K562 (cell line): ENCODE measurements around the gene TMEM39B.

Experiments used
- BCOR ChIP-seq: fragments of 450-650 bp; IDR thresholded peaks from 2 replicates; pipeline ENCODE4 v1.6.1; 2016
- FOXM1 ChIP-seq, 2 experiments: fragments of 450-650 bp in 1 of 2; sonication (generic) in 1 of 2; formaldehyde crosslinking in 1 of 2; IDR thresholded peaks; 2 replicates each; pipeline versions ENCODE4 v1.6.1 to v1.9.0; 2017 to 2022; ENCODE audit warnings: low read depth in 2 of 2, mild to moderate bottlenecking in 2 of 2, missing genetic modification reagents in 1 of 2, moderate library complexity in 1 of 2
- GATA2 ChIP-seq: sonication (generic); formaldehyde crosslinking; IDR thresholded peaks from 2 replicates; pipeline ENCODE4 v1.4.0; 2020; ENCODE audit warnings: mild to moderate bottlenecking, missing genetic modification reagents
- KLF10 ChIP-seq: fragments of 250-450 bp; sonication (Bioruptor Pico); IDR thresholded peaks from 2 replicates; pipeline ENCODE4 v1.6.1; 2021; ENCODE audit warnings: matching md5 sums
- POLR2A ChIP-seq: fragments of 450-650 bp; conservative IDR thresholded peaks from 2 replicates; pipeline ENCODE4 v1.6.1; 2016
- SAP30 ChIP-seq: fragments of 200-600 bp; sonication (generic); IDR thresholded peaks from 2 replicates; pipeline ENCODE4 v1.6.1; 2012; ENCODE audit warnings: borderline replicate concordance, low read depth, mild to moderate bottlenecking, moderate library complexity, low read length, control low read depth, inconsistent platforms; ENCODE audit not compliant: insufficient read depth, poor library complexity, severe bottlenecking
- ZC3H8 ChIP-seq: fragments of 450-650 bp; IDR thresholded peaks from 2 replicates; pipeline ENCODE4 v1.6.1; 2017
- ZNF174 ChIP-seq: fragments of 250-450 bp; sonication (Bioruptor Pico); IDR thresholded peaks from 2 replicates; pipeline ENCODE4 v1.4.0; 2020; ENCODE audit warnings: mild to moderate bottlenecking
- ZNF232 ChIP-seq: sonication (generic); formaldehyde crosslinking; IDR thresholded peaks from 2 replicates; pipeline ENCODE4 v1.8.0; 2022; ENCODE audit warnings: mild to moderate bottlenecking, missing genetic modification reagents
- TF ChIP-seq, protein P1 (sequence below): sonication (generic); formaldehyde crosslinking; IDR thresholded peaks from 2 replicates; pipeline ENCODE4 v1.8.0; 2022; ENCODE audit warnings: mild to moderate bottlenecking, missing genetic modification reagents

DNA sequence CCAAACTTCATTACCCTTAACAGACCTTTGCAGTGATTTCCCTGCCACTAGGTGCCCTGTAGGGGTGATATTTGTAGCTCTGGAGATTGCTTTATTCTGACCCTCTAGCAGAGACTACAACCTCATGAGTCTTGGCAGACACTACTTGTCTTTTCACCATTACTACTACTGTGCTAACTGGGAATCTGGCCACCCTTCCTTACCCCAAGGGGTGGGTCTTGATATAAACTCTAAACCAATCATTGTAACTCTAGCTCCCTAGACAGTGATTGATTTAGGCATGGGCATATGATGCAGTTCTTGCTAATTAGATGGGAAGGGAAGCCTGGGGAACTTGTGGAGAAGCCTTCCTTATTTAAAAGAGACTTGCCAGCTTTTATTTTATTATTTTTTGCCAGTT, 39.0 kb downstream of the TMEM39B start:
- no peak for TF ChIP-seq ZNF174 (CRISPR knock-in tag)
- no peak for TF ChIP-seq SAP30
- TF ChIP-seq GATA2 (CRISPR knock-in tag): no peak
- no peak for TF ChIP-seq FOXM1 (IDR thresholded peaks at IDR 0.05; ENCODE audit: low read depth)
- no peak for TF ChIP-seq FOXM1 (CRISPR knock-in tag; IDR thresholded peaks at IDR 0.05; ENCODE audit: low read depth)
- no peak for TF ChIP-seq ZNF232 (CRISPR knock-in tag)
- no peak for TF ChIP-seq POLR2A
- TF ChIP-seq, protein P1, sequence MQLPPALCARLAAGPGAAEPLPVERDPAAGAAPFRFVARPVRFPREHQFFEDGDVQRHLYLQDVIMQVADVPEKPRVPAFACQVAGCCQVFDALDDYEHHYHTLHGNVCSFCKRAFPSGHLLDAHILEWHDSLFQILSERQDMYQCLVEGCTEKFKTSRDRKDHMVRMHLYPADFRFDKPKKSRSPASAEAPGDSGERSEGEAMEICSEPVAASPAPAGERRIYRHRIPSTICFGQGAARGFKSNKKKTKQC (CRISPR knock-in tag): no peak
- TF ChIP-seq KLF10 (CRISPR knock-in tag): no peak
- no peak for TF ChIP-seq ZC3H8
- TF ChIP-seq BCOR: no peak
